Medulla oblongata (tissue), 1 donor: ENCODE data around the gene MAMLD1.

ENCODE experiments used
- DNase-seq: peaks from one replicate; pipeline ENCODE4 v3.0.0-alpha.2; 2015; ENCODE audit errors: extremely low spot score

MAMLD1 gene

GRCh38 chrX:150459196-150459595 is 96.1 kb downstream of the MAMLD1 start:
- no peak for DNase-seq

- DNase-seq, result no peak
These were observed 96.9 kb downstream of the MAMLD1 start for GRCh38 chrX:150460063-150460462.

GRCh38 chrX:150460781-150461180 is 97.7 kb downstream of the MAMLD1 start:
- no peak for DNase-seq

GRCh38 chrX:150463566-150463965 is 100.4 kb downstream of the MAMLD1 start:
- DNase-seq, result no peak

- DNase-seq, result no peak
These were observed 100.9 kb downstream of the MAMLD1 start for GRCh38 chrX:150464001-150464400.

GRCh38 chrX:150465326-150465725 is 102.2 kb downstream of the MAMLD1 start:
- peak; percentile 66 for DNase-seq

GRCh38 chrX:150465881-150466775 is 103.0 kb downstream of the MAMLD1 start:
- peak; percentile 42 for DNase-seq

- DNase-seq, result no peak
These were observed 109.2 kb downstream of the MAMLD1 start for GRCh38 chrX:150472306-150472705.

- no peak for DNase-seq
These were observed 110.3 kb downstream of the MAMLD1 start for GRCh38 chrX:150473371-150473770.

- no peak for DNase-seq
These were observed 112.3 kb downstream of the MAMLD1 start for GRCh38 chrX:150475461-150475860.

GRCh38 chrX:150476164-150476699 is 113.1 kb downstream of the MAMLD1 start:
- no peak for DNase-seq

- DNase-seq, result no peak
These were observed 114.3 kb downstream of the MAMLD1 start for GRCh38 chrX:150477371-150477770.

- DNase-seq, result no peak
These were observed 115.7 kb downstream of the MAMLD1 start for GRCh38 chrX:150478496-150479492.

- no peak for DNase-seq
These were observed 119.6 kb downstream of the MAMLD1 start for GRCh38 chrX:150482537-150483206.

- DNase-seq, result no peak
These were observed 120.4 kb downstream of the MAMLD1 start for GRCh38 chrX:150483356-150483985.

GRCh38 chrX:150486011-150486410 is 122.9 kb downstream of the MAMLD1 start:
- DNase-seq, result peak; percentile 71

- no peak for DNase-seq
These were observed 124.4 kb downstream of the MAMLD1 start for GRCh38 chrX:150487369-150488094.

- DNase-seq, result no peak
These were observed 126.4 kb downstream of the MAMLD1 start for GRCh38 chrX:150489359-150490015.

- DNase-seq, result no peak
These were observed 132.4 kb downstream of the MAMLD1 start for GRCh38 chrX:150495496-150495895.

GRCh38 chrX:150499240-150499639 is 136.1 kb downstream of the MAMLD1 start:
- no peak for DNase-seq
